AG09319 (cell line): ENCODE results near the gene CHRM4.

Experiments
- DNase-seq: peaks from one replicate; pipeline ENCODE4 v3.0.0-alpha.2; 2010; ENCODE audit warnings: low read depth; ENCODE audit errors: extremely low read depth
- CTCF ChIP-seq: IDR thresholded peaks from 2 replicates; pipeline ENCODE4 v1.5.1; 2011; ENCODE audit warnings: low read depth, mild to moderate bottlenecking, inconsistent platforms, low read length, moderate library complexity

The CHRM4 gene

DNA sequence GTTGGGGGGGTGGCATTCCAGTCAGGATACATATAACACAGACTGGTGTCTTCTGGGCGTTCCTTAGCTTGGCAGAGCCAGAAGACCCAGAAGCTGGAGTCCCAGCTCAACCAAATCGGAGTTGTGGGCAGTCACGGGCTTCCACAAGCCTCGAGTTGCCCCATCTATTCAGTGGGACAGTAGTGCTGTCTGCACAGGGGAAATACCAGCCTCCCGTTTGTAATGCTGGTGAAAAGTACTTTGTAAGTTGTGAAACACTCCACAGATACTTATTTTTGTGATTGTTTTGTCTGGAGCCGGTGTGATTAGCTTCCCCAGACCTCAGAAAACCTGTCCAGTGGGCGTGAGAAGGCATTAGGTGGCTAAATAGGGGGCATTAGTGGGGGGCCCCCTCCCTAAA lies 30.7 kb downstream of the CHRM4 start:
- DNase-seq, result no peak
- TF ChIP-seq CTCF, result no peak

GRCh38 chr11:46359953-46360352 lies 31.6 kb downstream of the CHRM4 start:
- DNase-seq, result no peak
- no peak for TF ChIP-seq CTCF

GRCh38 chr11:46357483-46357936 lies 34.1 kb downstream of the CHRM4 start:
- DNase-seq, result no peak
- no peak for TF ChIP-seq CTCF

- no peak for TF ChIP-seq CTCF
- no peak for DNase-seq
Measured at GRCh38 chr11:46356924-46357482, 34.6 kb downstream of the CHRM4 start.

GRCh38 chr11:46353698-46354097 lies 37.9 kb downstream of the CHRM4 start:
- DNase-seq, result no peak

GRCh38 chr11:46352063-46352841 lies 39.3 kb downstream of the CHRM4 start:
- TF ChIP-seq CTCF, result peak; percentile 68
- DNase-seq, result no peak

More at GRCh38 chr11:46353698-46354097, 37.9 kb downstream of the CHRM4 start:
- no peak for TF ChIP-seq CTCF

DNA sequence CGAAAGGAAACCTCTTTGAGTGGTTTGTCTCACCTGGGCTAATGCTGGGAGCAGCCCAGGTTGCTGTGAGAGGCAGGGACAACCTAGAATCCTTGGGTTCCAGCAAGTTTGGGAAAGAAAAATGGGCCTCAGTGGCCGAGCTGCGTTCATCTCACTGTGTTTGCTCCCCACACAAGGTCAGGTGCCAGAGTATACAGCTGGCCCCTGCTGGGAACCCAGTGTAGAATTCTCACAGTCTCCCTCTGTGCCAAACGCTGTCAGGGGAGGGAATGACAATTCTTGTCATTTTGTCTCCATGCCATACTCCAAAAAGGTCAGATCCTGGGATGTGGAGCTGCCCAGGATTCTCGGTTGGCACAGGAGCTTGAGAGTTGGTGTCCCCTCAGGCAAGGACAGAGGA lies 40.0 kb downstream of the CHRM4 start:
- DNase-seq, result no peak
- TF ChIP-seq CTCF, result no peak
